ENCODE data around the gene GET4.

Gene GET4

DNA sequence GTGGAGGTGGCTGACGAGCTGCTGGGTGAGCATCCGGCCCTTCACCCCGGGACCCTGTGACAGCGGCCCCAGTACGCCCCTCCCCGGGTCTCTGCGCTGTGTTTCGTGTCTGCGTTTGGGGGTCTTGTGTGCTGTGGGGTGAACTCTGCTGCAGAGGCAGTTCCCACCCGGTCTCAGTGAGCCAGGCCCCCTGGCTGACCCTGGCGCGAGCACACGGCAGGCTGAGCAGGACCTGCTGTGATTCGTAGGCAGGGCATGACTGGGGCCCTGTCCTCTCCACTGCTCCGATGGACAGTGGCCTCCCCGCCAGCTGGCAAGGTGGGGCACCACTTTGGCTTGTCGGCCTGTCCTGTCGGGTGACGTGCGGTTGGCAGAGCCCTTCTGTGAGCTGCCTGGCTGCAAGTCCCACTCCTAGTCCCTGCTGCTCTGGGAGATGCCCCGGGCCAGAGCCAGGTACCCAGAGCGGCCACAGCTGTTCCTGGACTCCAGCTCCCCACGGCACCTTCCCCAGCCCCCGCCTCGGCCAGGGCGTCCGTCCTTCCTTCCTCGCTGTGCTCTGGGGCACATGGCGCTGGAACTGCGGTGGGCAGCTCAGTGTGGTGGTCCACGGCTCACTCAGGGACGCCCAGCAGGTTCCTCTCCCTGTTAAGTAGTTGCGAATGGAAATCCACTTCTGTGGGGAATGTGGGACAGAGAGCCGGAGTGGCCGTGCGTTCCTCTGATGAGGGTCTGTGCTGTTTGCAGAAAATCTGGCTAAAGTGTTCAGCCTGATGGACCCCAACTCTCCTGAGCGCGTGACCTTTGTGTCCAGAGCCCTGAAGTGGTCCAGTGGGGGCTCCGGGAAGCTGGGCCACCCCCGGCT, 10.5 kb downstream of the GET4 start:
- no peak for DNase-seq

DNA sequence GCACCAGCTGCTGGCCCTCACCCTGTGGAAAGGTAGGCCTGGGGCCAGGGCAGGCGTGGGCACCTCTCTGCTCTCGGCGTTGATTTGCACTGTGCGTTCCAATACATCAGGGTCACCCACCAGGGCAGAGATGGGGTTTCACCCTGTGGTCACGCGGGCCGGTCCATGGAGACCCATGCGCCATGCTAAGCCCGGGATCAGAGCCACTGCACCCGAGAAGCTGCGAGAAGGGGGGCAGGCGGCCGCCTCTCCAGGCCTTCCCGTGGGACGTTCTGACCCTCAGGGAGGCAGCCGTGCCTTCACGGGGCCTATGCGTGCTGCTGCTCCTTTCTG, 11.1 kb downstream of the GET4 start:
- DNase-seq = no peak

DNA sequence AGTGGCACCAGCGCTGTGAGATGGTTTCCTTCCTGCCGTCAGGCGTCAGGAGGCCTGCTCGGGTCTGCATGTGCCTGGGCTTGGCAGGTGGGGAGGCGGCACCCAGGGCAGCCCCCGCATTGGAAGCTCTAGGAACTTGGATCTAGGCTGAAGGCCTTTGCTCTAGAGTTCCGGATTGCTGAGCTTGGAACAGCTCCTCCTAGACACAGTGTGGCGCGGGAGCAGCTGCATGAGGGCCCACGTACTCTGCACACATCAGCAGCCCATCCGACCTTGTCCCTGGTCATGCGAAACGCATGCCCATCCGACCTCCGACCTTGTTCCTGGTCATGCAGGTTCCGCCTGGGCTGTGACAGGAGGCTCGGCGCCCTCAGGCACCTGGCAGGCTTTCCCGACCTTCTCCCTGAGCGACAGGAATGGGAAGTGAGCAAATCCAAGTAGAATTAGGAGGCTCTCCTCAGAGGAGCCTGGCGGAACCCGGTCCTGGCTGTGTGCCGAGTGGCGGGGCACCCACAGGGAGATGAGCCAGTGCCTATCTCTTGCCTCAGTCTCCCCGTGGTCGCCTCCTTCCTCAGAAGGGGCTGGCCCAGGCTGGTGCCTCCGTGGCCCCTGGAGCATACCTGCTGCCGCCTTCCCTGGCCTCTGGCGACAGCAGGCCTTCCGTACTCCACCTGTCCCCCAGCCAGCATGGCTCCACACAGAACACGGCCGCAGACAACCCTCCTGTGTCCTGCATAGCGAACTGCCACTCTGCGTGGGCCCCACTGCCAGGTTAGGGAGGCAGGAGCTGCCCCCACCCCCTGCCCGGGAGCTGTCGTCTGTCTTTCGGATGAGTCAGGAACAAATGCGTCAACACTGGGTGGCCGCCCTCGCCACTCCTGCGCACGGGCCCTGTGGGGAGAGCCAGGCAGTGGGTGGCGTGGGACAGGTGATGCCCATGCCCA, 12.0 kb downstream of the GET4 start:
- DNase-seq = no peak

DNA sequence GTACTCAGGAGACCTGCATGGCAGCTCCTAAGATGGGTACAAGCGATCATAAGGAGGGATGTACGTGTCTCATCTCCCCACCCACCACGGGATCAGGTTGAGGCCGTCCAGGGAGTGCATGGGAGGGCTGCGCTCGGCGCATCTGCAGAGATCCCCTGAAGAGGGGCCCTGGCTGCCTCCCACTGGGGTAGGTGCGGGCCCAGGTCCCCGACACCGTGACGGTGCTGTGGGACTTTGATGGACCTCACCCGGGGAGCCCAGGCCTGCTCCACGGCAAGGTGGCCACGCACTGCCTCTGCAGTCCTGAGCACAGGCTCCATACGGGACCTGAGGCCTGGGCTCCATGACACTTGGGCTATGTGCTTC, 12.7 kb downstream of the GET4 start:
- no peak for DNase-seq

DNA sequence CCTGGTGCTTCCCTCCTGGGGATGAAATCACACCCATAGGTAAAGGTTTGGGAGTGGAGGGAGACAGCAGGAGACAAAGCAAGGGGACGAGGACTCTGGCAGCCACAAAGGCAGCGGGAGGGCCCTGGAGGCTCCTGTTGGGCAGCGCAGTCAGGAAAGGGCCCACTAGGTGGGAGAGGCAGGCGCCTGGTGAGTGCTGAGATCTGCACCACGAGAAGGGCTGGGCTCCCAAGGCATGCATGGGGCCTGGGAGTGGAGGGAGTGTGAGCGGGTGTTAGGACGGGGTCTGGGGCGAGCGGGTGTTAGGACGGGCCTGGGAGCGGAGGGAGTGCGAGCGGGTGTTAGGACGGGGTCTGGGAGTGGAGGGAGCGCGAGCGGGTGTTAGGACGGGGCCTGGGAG, 13.0 kb downstream of the GET4 start:
- no peak for DNase-seq

DNA sequence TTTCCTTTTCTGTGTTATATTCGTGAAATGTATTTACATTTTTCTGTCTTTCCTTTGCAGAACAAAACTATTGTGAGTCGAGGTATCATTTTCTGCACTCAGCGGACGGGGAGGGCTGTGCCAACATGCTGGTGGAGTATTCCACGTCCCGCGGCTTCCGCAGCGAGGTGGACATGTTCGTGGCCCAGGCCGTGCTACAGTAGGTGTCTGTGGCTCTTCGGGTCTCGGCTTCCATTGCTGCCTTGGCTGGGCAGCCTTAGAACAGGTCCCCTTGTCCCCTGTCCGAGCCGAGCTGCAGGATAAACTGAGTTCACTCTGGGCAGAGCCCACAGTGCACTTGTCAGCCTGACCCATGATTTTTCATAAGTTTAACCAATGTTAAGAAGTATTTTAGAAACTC, 14.5 kb downstream of the GET4 start:
- no peak for DNase-seq

DNA sequence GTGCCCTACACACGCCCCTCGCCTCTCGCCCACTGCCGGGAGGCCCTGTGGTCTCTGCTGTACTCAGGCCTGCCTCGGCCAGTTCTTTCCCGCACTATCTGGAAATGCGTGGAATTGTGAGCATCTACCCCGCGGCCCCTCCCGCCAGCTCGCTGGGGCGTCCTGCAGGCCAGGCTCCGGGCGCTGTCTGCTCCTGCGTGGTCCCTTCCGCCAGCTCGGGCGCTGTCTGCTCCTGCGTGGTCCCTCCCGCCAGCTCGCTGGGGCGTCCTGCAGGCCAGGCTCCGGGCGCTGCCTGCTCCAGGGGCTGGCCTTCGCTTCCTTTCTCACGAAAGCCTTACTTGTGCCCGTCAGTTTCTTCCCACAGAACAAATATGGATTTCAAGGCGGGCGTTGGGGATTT, 14.9 kb downstream of the GET4 start:
- no peak for DNase-seq

DNA sequence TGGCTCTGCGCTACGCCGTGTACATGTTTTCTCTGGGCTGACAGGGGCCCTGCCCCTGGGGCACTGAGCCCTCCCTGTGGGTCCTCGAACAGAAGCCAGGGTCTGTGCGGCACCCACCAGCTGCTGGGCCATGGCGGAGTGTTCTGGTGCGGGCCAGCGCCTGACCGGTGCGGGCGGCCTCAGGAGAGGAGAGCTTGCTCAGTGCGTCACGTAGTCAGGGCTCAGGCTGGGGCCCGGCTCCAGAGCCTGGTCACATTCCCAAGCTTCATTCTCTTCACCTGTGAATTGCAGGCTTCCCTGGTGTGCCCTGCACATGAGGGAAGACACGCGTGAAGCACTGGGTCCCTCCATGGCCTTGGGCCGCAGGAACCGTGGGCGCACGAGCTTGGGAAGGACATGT, 15.5 kb downstream of the GET4 start:
- DNase-seq = no peak

DNA sequence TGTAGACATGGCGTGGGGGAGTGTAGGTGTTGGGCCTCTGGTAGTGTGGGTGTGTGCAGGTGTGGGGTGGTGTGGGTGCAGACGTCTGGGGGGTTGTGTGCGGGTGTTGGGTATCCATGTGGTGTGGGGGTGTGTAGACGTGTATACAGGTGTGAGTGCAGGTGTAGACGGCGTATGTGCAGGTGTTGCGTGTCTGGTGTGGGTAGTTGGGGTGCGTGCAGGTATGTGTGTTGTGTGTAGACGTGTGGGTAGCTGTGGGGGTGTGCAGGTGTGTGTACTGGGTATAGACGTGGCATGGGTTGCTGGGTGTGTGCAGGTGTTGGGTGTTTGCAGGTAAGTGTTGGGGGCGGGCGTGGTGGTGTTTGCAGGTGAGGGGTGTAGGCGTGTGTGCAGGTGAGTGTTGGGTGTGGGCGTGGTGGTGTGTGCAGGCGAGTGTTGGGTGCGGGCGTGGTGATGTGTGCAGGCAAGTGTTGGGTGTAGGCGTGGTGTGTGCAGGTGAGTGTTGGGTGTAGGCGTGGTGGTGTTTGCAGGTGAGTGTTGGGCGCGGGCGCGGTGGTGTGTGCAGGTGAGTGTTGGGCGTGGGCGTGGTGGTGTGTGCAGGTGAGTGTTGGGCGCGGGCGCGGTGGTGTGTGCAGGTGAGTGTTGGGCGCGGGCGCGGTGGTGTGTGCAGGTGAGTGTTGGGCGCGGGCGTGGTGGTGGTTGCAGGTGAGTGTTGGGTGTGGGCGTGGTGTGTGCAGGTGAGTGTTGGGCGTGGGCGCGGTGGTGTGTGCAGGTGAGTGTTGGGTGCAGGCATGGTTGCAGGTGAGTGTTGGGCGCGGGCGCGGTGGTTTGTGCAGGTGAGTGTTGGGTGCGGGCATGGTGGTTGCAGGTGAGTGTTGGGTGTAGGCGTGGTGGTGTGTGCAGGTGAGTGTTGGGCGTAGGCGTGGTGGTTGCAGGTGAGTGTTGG, 16.6 kb downstream of the GET4 start:
- DNase-seq = no peak

DNA sequence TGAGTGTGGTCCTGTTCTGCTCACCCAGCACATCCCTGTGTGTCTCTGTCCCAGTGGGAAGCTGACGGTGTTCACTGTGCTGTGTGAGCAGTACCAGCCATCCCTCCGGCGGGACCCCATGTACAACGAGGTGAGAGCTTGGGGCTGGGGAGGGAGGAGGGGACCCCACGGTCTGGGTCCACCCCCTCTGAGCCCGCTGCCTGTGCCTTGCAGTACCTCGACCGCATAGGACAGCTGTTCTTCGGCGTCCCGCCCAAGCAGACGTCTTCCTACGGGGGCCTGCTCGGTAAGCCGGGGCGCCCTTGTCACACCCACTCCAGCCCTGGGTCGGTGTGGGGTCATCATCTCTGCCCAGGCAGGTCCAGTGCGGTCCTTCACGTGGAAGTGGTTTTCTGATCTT, 17.3 kb downstream of the GET4 start:
- no peak for DNase-seq

DNA sequence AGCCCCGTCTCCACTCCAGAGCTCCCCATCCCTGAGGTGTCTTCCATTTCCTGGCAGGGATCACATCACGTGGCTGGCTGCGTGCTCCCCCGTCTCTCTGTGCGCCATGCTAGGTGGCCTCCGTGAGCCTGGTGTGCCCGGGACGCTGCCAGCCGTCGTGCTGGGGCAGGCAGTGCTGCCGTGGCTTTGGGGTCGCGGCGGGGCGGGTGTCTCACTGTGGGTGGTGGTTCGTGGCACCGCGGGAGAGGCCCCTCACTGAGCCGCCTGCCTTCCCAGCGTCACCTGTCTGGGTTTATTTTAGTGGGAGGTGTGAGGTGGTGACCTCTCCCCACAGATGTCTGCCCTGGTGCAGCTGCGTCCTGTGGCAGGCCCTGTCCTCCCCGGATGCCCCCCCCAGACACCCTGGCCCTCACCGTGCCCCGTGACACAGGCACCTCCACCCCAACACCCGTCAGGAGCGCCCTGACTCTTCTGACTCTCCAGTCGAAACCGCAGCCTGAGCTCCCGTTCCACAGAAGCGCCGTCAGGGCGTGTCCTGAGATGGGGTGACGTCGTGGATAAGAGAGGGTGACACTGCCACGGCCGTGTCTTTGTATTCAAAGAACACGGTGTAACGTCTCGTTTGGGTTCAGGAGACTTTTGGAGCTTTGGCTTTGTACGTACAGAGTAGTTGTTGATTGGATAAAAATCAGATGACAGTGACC, 18.0 kb downstream of the GET4 start:
- DNase-seq = no peak

DNA sequence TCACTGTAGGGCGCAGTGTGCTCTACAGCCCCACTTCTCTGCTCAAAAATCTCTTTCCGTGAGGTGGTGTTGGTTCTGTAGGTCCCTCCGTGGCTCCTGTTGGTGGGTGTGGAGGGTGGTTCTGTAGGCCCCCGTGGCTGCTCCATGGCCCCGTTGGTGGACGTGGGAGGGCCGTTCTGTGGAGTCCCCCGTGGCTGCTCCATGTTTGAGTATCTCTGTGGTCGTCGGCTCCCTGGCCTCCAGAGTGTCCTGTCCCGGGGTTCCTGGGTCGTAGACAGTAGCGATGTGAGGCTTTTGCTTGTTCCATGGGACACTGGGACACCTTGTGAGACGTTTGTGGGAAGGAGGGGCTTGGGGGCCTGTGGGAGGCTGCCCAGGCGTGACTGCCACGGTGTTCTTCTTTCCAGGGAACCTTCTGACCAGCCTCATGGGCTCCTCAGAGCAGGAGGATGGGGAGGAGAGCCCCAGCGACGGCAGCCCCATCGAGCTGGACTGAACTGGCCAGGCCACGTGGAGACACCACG, 18.6 kb downstream of the GET4 start:
- DNase-seq = no peak

DNA sequence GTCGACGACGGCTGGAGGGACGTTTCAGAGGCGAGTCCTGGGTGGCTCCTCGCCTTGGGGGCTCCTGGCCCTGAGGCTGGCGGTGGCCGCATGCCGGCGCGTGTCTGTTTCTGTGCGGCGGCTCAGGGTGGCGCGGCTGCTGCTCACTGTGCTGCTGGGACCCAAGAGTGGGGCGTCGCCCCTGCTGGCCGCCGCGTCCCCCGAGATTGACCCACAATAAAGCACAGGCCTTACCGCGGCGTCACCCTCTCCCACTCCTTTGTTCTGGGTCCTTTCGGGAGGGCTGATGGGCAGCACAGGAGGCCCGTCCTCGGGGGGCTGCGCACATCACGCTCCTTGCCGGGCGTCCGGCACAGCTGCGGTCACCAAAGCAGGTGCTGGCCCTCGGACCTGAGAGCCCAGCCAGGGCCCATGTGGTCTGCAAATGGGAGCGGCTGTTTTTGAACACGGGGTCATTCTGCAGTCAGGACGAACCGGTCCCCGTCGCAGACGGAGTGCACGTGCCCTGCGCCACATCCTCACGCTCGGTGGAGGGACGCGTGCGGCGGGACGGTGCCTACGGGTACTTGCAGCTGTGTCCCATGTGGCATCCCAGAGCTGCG, 19.2 kb downstream of the GET4 start:
- no peak for DNase-seq

DNA sequence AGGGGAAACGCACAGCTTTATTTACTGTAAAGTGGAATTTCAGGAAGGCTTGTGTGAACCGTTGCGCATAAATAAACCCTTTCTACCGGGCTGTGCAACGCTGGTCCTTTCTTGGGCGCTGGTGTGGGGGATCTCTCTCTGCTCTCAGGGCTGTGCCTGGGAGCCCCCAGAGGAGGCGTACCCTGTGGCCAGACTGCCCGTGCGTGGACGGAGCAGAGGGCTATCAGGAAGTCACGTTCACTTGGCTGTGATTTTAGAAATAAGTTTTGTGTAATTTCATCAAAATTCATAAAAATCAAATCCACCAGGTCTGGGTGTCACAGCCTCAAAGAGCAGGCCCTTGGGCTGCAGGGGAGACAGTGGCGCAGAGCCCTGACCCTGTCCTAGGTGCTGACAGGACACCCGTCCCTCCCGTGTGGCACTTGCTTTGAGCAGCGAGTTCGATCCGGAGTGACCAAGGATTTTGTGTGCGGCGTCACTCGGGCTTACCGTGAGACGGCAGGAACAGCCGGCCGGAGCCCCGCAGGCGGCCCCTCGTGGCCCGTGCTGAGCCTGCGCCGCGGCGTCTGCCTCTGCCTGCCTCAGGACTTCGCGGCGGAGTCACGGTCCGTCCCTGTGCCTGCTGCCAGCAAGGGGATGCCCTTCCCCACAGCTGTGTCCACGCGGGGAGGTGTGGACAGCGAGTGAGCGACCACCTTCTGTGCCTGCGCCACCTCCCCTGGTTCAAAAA, 20.2 kb downstream of the GET4 start:
- DNase-seq = no peak

DNA sequence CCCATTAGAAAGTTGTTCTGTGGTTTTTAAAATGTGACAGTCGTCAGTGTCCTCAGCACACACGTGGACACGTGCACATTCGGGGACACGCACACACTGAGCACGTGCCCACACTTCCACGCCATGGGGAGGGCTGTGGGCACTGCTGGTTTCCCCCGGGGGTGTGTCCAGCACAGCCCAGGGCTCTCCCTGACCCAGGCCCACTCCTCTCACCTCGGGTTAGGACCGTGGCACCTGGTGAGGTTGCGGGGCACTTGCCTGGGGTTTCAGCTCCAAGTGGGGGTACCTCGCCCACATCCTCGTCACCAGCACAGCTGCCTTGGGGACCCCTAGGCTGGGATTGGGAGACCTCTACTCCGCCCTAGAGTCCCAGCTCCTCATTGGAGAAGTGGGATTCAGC, 20.7 kb downstream of the GET4 start:
- DNase-seq = no peak

DNA sequence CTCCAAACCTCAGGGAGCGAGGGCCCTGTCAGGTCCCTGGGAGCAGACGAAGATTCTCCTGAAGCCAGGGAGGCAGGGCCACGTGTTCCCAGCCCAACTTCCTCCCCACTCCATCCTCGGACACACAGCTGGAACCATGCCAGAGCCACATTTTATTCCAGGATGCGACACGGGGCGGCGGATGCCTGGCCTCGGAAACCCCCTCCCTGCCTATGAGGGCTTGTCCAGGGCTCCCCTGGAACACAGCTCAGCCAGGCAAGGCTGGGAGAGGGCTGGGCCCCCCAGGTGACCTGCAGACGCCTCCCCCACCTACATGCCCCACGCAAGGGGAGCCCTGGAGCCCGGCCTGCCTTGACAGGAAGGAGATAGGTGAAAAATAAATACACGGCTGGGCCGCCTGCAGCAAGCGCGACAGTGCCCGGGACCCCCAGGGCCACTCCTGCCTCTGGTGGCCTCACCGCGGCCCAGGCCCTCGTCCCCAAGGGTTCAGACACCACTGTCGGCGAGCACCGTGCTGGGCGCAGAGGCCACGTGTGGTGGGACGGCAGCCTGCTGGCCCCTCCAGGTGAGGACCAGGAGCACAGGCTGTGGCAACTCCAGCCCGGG, 21.5 kb downstream of the GET4 start:
- no peak for DNase-seq

DNA sequence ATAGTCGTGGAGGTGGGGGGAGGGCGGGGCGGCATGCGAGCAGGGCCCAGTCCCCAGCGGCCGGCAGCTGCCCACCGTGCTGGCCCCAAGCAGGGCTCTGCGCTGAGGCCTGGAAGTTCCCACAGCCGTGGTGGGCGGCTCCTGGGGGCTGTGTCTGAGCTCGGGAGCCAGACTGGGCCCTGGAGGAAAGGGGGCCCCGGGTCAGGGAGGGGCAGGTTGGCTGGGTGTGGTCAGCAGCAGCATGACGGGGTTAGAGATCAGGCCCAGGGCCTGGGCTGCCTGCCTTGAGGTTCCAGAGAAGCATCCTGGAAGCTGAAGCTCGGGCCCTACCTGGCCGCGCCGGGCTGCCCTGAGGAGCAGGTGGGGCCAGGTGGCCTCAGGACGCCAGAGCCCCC, 22.1 kb downstream of the GET4 start:
- DNase-seq = no peak

DNA sequence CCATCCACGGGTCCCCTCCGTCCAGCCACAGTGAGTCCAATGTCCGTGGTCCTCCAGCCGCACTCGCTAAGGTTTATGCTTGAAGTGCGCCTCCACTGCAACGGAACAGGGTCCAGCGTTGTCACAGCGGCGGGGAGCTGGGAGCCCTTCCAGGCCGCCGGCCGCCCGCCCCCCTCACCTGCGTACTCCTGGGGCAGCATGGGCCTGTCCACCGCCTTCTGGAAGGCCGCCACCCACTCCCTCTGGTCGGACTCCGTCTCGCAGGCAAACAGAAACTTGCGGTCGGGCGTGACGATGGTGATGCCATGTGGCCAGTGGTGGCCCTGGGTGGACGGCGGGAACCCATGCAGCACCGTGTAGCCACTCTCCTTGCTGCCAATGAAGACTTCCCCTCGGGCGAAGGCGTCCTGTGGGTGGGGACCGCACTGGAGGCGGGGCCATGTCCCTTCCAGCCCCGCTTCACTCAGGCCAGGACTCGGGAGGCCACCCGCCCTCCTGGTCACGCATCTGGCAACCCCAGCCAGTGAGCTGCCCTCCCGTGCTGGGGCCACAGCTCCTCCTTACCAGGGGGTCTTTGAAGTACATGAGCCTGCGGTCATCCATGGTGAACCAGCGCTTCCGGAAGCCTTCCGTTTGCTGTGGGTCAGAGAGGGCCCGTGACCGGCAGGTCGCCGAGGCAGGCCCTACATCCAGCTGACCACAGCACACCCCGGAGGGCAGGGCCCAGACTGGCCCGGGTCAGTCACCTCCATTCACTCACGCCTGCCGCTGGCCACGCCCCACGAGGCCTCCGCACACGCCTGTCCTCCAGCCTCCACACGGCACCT, 22.7 kb downstream of the GET4 start:
- no peak for DNase-seq

DNA sequence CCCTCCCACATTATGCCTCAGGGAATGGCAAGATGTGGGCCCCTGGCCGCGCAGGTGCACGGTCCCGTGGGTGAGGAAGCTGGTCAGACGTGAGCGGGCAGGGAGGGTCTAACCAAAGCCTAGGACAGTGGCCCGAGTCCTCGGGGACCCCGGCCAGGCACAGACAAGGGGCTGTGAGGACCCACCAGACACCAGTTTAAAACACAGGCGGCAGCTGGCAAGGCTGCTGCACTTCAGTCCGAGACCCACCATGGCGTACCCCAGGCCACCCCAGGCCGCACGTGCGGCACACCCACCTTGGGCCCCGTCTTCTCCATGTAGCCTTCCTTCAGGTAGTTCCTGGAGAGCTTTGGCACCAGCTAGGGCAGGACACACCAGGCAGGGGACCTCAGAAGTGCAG, 23.5 kb downstream of the GET4 start:
- DNase-seq = no peak
